Transverse colon (tissue), 4 donors: Measurements from ENCODE around the gene ZFP57. TPM values are rescaled to one million over a fixed set of nuclear protein-coding genes. Genes with fewer than 3 reads are reported as not detected.

ENCODE experiments used
- DNase-seq: peaks from one replicate; pipeline ENCODE4 v3.0.0-alpha.2; 2019
- H3K27ac ChIP-seq, 4 donors: fragments of 200-600 bp; sonication (generic); 2 replicates each; pipeline ENCODE4 v1.5.1; 2016 to 2018; ENCODE audit warnings: inconsistent platforms in 4 of 4
- H3K27me3 ChIP-seq: fragments of 200-600 bp; sonication (generic); 2 replicates; pipeline ENCODE4 v1.5.1; 2017; ENCODE audit warnings: inconsistent platforms
- H3K36me3 ChIP-seq, 4 donors: fragments of 200-600 bp; sonication (generic); 2 replicates each; pipeline ENCODE4 v1.5.1; 2017 to 2019; ENCODE audit warnings: inconsistent platforms in 4 of 4
- H3K4me1 ChIP-seq, 4 donors: fragments of 200-600 bp; sonication (generic); 2 replicates each; pipeline ENCODE4 v1.5.1; 2017 to 2020; ENCODE audit warnings: inconsistent platforms in 4 of 4
- H3K4me3 ChIP-seq, 4 donors: fragments of 200-600 bp; sonication (generic); 1 replicate in 1 of 4; 2 replicates in 3 of 4; pipeline versions ENCODE4 v1.5.1 to v1.6.1; 2017 to 2019; ENCODE audit warnings: inconsistent platforms in 4 of 4
- H3K9me3 ChIP-seq, 2 donors: fragments of 200-600 bp; sonication (generic); 2 replicates each; pipeline ENCODE4 v1.5.1; 2017 to 2019; ENCODE audit warnings: inconsistent platforms in 2 of 2
- EP300 ChIP-seq: sonication (generic); formaldehyde crosslinking; IDR thresholded peaks from one replicate; pipeline ENCODE4 v1.6.1; 2017; ENCODE audit warnings: antibody characterized with exemption, low read depth
- POLR2A ChIP-seq: fragments of 450-650 bp; IDR thresholded peaks from one replicate; pipeline ENCODE4 v1.6.1; 2016; ENCODE audit warnings: antibody characterized with exemption, mild to moderate bottlenecking, moderate library complexity
- POLR2AphosphoS5 ChIP-seq, 3 donors: sonication (generic); formaldehyde crosslinking; IDR thresholded peaks; one replicate each; pipeline ENCODE4 v1.6.1; 2016; ENCODE audit warnings: antibody characterized with exemption in 3 of 3
- WGBS, 2 donors: methylation state at CpG; one replicate each; pipeline ENCODE4 v1.1.5; 2018; ENCODE audit warnings: low coverage in 1 of 2; 5-methylcytosine and 5-hydroxymethylcytosine counted together
- in situ Hi-C, 4 donors: fragments of 200-750 bp; cut with MboI; loops; one replicate each; pipeline versions ENCODE4 v1.15.0 to v1.15.1; 2017; ENCODE audit warnings: low sequenced_read_pairs in 3 of 4, low pct_ligation_motif_present in 1 of 4, low pct_unique_long_range_greater_than_20kb in 1 of 4
- intact Hi-C: fragments of 100-400 bp; cut with DNase I; formaldehyde crosslinking; loops from one replicate; pipeline ENCODE4 v1.15.1; 2023; ENCODE audit warnings: low total_unique reads
- total RNA-seq, 4 donors: library from RNA; depleted of rRNA; stranded (reverse); fragments of >200 nt; gene quantifications; one replicate each; pipeline ENCODE4 v1.1.0, GENCODE V29; 2016
- TF ChIP-seq, protein P1 (sequence below), 5 experiments: fragments of 200-600 bp in 3 of 5; fragments of 450-650 bp in 2 of 5; sonication (generic) in 3 of 5; IDR thresholded peaks; 1 replicate in 2 of 5; 2 replicates in 3 of 5; pipeline ENCODE4 v1.5.1; 2016 to 2017; ENCODE audit warnings: antibody characterized with exemption in 5 of 5, inconsistent platforms in 3 of 5, mild to moderate bottlenecking in 2 of 5, moderate library complexity in 1 of 5

Gene ZFP57
- total RNA-seq: under 1 TPM in 1 of 4 donors, not detected in 3; 0.27 TPM

DNA sequence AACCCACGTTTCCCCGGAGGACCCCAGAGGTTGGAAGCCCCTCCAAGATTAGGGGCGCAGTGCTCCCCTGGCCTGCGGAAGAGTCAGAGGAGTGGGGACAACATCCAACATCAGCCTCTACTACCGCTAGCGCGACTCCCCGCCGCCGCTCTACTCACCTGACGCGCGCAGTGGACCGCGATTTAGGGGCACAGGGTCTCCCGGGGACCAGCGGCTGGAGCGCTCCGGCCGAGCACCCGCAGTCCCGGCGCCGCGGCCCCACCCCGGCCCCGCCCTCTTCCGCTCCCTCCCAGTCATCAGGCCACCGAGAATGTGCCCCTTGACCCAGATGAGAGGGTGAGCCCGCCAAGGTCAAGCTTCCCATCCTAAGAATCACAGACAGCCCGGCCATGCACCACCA is at the start of gene ZFP57:
Gene ZFP57 (minus strand): TSS at position 249 of the 400 bp plus-strand sequence. CDS start 4,149 bp downstream, outside the sequence.
- in situ Hi-C loops (no loop called here), intact Hi-C loops (no loop called here)
- no peak for DNase-seq
- Histone ChIP-seq H3K36me3 (no peaks in the 10 kb centered on the region), H3K27ac (no peak within 1 kb of the TSS), H3K4me1 (no peaks in the 10 kb centered on the region), H3K4me3 (no peak within 1 kb of the TSS), H3K9me3 (no peaks in the 10 kb centered on the region), H3K27me3 (no peaks in the 10 kb centered on the region)
- 71% methylated on average over 30 of the region's 31 CpGs; no CpG with 5 or more reads in 1 of the 2 donors for WGBS, 2 donors
- TF ChIP-seq, protein P1, sequence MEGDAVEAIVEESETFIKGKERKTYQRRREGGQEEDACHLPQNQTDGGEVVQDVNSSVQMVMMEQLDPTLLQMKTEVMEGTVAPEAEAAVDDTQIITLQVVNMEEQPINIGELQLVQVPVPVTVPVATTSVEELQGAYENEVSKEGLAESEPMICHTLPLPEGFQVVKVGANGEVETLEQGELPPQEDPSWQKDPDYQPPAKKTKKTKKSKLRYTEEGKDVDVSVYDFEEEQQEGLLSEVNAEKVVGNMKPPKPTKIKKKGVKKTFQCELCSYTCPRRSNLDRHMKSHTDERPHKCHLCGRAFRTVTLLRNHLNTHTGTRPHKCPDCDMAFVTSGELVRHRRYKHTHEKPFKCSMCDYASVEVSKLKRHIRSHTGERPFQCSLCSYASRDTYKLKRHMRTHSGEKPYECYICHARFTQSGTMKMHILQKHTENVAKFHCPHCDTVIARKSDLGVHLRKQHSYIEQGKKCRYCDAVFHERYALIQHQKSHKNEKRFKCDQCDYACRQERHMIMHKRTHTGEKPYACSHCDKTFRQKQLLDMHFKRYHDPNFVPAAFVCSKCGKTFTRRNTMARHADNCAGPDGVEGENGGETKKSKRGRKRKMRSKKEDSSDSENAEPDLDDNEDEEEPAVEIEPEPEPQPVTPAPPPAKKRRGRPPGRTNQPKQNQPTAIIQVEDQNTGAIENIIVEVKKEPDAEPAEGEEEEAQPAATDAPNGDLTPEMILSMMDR (IDR thresholded peaks at IDR 0.05): no peak
- TF ChIP-seq EP300: no peak
- no peak for TF ChIP-seq POLR2A
- no peak for TF ChIP-seq POLR2AphosphoS5 (IDR thresholded peaks at IDR 0.05)

DNA sequence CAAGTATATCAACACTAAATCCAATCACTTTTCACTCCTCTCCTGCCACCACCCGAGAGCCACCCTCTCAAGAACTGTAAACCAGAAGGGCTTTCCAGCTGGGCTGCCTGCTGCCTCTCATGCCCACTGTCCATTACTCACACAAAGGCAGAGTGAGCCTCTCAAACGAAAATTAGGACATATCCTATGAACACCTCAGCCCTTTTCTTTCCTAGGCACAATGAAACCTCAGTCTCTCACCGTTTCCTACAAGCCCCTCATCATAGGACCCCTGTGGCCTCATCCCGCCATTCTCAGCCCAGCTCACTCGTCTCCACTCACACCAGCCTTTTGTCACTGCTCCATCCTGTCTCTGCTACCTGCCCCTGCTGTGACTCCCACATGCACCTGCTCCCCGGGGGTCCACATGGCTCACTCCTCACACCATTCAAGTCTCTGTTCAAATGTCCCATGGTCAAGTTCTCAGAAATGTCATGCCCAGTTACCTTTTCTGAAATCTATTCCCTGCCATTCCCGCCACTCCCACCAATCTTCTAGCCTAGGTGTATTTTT is 49.7 kb upstream of the ZFP57 start:
- 62 to 64% methylated on average over 7 of the region's 7 CpGs for WGBS, 2 donors
- no peak for DNase-seq
- Histone ChIP-seq H3K27ac (no peak overlapping the region), H3K4me3 (no peak overlapping the region), H3K27me3 (no peaks in the 10 kb centered on the region), H3K36me3 (peaks cover 0 to 12% (median 0%) of the 10 kb centered on the region in 4 donors), H3K4me1 (peaks cover 0 to 7% (median 0%) of the 10 kb centered on the region in 4 donors), H3K9me3 (no peaks in the 10 kb centered on the region)
- intact Hi-C loops: loop anchor here (10.0 kb wide), 1 partner anchor 826 kb away; no protein-coding TSS in a partner anchor
- in situ Hi-C loops: loop anchor here in 3 of 4 donors (25.0 kb wide), 2 partner anchors 107 to 282 kb away; partner anchors contain the start of gene HLA-G (in 2 of the 3)
- TF ChIP-seq, protein P1 (IDR thresholded peaks at IDR 0.05): no peak
- no peak for TF ChIP-seq POLR2A
- no peak for TF ChIP-seq POLR2AphosphoS5 (IDR thresholded peaks at IDR 0.05)
- no peak for TF ChIP-seq EP300

GRCh38 chr6:29729774-29730328 is 48.9 kb upstream of the ZFP57 start:
- H3K4me1 ChIP-seq: peaks cover 0 to 15% (median 4%) of the 10 kb centered on the region in 4 donors
- DNase-seq: no peak
- intact Hi-C loops (loop anchor here (10.0 kb wide), 1 partner anchor 825 kb away; no protein-coding TSS in a partner anchor), in situ Hi-C loops (loop anchor here in 3 of 4 donors (25.0 kb wide), 2 partner anchors 107 to 282 kb away; partner anchors contain the start of gene HLA-G (in 2 of the 3))
- H3K27ac ChIP-seq: no peak overlapping the region
- peaks cover 0 to 19% (median 0%) of the 10 kb centered on the region in 4 donors for H3K36me3 ChIP-seq
- 81 to 87% methylated on average over 2 to 6 of the region's 6 CpGs for WGBS, 2 donors
- H3K9me3 ChIP-seq: no peaks in the 10 kb centered on the region
- H3K4me3 ChIP-seq: no peak overlapping the region
- no peaks in the 10 kb centered on the region for H3K27me3 ChIP-seq
- TF ChIP-seq POLR2A (no peak), EP300 (no peak), POLR2AphosphoS5 (IDR thresholded peaks at IDR 0.05) (no peak)

DNA sequence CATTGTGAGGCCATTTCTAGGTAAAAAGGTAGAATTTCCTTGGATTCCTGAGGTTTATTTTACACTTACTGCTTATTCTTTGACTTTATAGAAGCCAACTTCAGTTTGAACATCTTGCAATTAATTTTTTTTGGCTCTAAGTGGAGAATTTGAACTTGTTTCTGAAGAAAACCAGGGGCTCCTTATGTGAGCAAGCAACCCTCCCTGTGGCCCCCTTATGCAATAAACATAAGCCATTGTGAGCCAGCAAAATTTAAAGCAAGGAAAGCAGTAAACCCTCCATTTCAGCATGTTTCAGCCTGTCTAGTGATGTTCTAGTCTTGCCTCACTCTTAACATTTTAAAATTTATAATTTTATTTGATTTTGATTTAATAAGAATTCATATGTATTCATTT is 47.9 kb upstream of the ZFP57 start:
- Histone ChIP-seq H3K4me1 (peaks cover 4 to 23% (median 11%) of the 10 kb centered on the region in 4 donors), H3K4me3 (no peak overlapping the region), H3K27me3 (no peaks in the 10 kb centered on the region), H3K27ac (no peak overlapping the region), H3K9me3 (no peaks in the 10 kb centered on the region), H3K36me3 (peaks cover 0 to 19% (median 0%) of the 10 kb centered on the region in 4 donors)
- intact Hi-C loops: no loop called here
- no peak for DNase-seq
- TF ChIP-seq POLR2AphosphoS5 (IDR thresholded peaks at IDR 0.05) (no peak), POLR2A (no peak), EP300 (no peak)
- TF ChIP-seq, protein P1 (IDR thresholded peaks at IDR 0.05): no peak
- in situ Hi-C loops: loop anchor here in 3 of 4 donors (25.0 kb wide), 2 partner anchors 108 to 283 kb away; partner anchors contain the start of gene HLA-G (in 2 of the 3)
